ENCODE results near the gene CEP120.

Gene CEP120

GRCh38 chr5:123303802-123304201 is 119.4 kb downstream of the CEP120 start:
- H3K4me3 ChIP-seq (ENCODE audit: low read depth, low read length) = no peak overlapping the region
- TF ChIP-seq, protein P1, sequence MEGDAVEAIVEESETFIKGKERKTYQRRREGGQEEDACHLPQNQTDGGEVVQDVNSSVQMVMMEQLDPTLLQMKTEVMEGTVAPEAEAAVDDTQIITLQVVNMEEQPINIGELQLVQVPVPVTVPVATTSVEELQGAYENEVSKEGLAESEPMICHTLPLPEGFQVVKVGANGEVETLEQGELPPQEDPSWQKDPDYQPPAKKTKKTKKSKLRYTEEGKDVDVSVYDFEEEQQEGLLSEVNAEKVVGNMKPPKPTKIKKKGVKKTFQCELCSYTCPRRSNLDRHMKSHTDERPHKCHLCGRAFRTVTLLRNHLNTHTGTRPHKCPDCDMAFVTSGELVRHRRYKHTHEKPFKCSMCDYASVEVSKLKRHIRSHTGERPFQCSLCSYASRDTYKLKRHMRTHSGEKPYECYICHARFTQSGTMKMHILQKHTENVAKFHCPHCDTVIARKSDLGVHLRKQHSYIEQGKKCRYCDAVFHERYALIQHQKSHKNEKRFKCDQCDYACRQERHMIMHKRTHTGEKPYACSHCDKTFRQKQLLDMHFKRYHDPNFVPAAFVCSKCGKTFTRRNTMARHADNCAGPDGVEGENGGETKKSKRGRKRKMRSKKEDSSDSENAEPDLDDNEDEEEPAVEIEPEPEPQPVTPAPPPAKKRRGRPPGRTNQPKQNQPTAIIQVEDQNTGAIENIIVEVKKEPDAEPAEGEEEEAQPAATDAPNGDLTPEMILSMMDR (IDR thresholded peaks at IDR 0.05; ENCODE audit: insufficient read depth, low read length, missing control alignments) = no peak
- ChIA-PET CTCF (no interaction called here), POLR2A (no interaction called here)
- DNase-seq (ENCODE audit: low read depth, low spot score) = no peak

DNA sequence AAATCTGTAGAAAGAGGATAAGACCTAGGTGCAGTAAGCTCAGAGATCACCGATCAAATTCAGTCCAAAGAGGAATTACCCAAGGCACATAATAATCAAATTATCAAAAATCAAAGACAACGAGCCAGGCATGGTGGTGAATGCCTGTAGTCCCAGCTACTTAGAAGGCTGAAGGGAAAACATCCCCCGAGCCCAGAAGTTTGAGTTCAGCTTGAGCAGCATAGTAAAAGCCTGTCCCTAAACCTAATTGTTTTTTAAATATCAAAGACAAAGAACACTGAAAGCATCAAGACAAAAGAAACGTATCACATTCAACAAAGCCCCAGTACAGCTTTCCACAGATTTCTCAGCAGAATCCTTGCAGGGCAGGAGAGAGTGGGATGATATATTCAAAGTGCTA is 122.9 kb downstream of the CEP120 start:
- DNase-seq (ENCODE audit: low read depth, low spot score) = no peak
- CTCF ChIA-PET = no interaction called here
- no peak overlapping the region for H3K4me3 ChIP-seq (ENCODE audit: low read depth, low read length)
- TF ChIP-seq, protein P1 (IDR thresholded peaks at IDR 0.05; ENCODE audit: insufficient read depth, low read length, missing control alignments) = no peak
- POLR2A ChIA-PET = no interaction called here

- TF ChIP-seq, protein P1 (IDR thresholded peaks at IDR 0.05; ENCODE audit: insufficient read depth, low read length, missing control alignments) = no peak
- no peak for DNase-seq (ENCODE audit: low read depth, low spot score)
These were observed 124.1 kb downstream of the CEP120 start for GRCh38 chr5:123299136-123299535.

GRCh38 chr5:123298335-123299030 is 124.7 kb downstream of the CEP120 start:
- DNase-seq (ENCODE audit: low read depth, low spot score) = no peak
- no peak overlapping the region for H3K4me3 ChIP-seq (ENCODE audit: low read depth, low read length)
- CTCF ChIA-PET = no interaction called here
- TF ChIP-seq, protein P1 (IDR thresholded peaks at IDR 0.05; ENCODE audit: insufficient read depth, low read length, missing control alignments) = no peak
- POLR2A ChIA-PET = no interaction called here

More at GRCh38 chr5:123299136-123299535, 124.1 kb downstream of the CEP120 start:
- POLR2A ChIA-PET = no interaction called here
- no peak overlapping the region for H3K4me3 ChIP-seq (ENCODE audit: low read depth, low read length)
- CTCF ChIA-PET = no interaction called here

GRCh38 chr5:123297866-123298265 is 125.3 kb downstream of the CEP120 start:
- TF ChIP-seq, protein P1 (IDR thresholded peaks at IDR 0.05; ENCODE audit: insufficient read depth, low read length, missing control alignments) = no peak
- DNase-seq (ENCODE audit: low read depth, low spot score) = no peak
- ChIA-PET CTCF (no interaction called here), POLR2A (no interaction called here)
- H3K4me3 ChIP-seq (ENCODE audit: low read depth, low read length) = no peak overlapping the region

DNA sequence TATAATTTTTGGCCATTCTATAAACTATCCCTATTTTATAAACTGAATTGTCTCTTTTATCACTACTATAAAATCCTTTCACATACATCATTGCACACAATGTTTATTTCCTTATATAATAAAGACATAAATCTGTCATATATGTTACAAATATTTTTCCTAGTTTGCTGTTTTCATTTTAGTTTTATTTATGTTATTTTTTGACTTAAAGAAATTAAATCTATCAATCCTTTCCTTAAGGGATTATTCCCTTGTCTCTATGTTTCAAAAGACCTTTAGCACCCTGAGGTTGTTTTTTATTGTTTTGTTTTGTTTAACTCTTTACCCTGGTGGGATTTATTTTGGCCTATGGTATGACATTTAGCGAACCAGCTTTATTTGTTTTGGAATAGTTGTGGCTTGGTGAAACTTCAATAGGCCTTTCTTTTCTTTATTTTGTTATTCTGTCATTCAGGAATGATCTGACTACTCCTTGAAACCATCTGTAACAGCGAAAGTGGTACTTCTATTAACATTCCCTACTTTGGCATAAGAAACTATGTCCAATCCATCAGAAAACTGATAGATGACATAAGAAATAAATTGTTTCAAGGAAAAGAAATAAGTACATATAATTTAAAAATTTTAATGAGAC is 125.9 kb downstream of the CEP120 start:
- CTCF ChIA-PET = interaction anchor here (0.6 kb wide), 1 partner anchor 213 kb away, joined by 3 read pairs; no protein-coding TSS in a partner anchor
- no peak overlapping the region for H3K4me3 ChIP-seq (ENCODE audit: low read depth, low read length)
- DNase-seq (ENCODE audit: low read depth, low spot score) = no peak

More for the DNA sequence above, 125.9 kb downstream of the CEP120 start:
- POLR2A ChIA-PET = no interaction called here
- TF ChIP-seq, protein P1 (IDR thresholded peaks at IDR 0.05; ENCODE audit: insufficient read depth, low read length, missing control alignments) = no peak
